ENCODE results near the gene TRABD.

DNA sequence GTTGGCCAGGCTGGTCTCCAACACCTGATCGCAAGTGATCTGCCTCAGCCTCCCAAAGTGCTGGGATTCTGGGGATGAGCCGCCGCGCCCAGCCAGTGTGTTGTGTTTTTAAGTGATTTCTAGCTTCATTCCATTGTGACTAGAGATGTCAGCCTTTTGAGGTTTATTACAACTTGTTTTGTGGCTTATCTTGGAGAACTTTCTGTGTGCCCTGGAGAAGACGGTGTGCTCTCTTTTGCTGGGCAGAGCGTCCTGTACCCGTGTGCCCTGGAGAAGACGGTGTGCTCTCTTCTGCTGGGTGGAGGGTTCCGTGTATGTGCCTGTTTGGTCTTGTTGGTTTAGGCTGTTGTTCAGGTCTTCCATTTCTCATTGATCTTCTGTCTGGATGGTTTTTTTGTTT, 27.6 kb downstream of the TRABD start:
- TF ChIP-seq POLR2A (IDR thresholded peaks at IDR 0.05), result no peak
- TF ChIP-seq, protein P1, sequence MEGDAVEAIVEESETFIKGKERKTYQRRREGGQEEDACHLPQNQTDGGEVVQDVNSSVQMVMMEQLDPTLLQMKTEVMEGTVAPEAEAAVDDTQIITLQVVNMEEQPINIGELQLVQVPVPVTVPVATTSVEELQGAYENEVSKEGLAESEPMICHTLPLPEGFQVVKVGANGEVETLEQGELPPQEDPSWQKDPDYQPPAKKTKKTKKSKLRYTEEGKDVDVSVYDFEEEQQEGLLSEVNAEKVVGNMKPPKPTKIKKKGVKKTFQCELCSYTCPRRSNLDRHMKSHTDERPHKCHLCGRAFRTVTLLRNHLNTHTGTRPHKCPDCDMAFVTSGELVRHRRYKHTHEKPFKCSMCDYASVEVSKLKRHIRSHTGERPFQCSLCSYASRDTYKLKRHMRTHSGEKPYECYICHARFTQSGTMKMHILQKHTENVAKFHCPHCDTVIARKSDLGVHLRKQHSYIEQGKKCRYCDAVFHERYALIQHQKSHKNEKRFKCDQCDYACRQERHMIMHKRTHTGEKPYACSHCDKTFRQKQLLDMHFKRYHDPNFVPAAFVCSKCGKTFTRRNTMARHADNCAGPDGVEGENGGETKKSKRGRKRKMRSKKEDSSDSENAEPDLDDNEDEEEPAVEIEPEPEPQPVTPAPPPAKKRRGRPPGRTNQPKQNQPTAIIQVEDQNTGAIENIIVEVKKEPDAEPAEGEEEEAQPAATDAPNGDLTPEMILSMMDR (IDR thresholded peaks at IDR 0.05), result no peak
